ENCODE measurements around the gene UGT1A9.
"Not testable (repeated sequence)": the region's sequence is repeated elsewhere in the genome, so short reads cannot be mapped to it uniquely, and the experiment has no call there.

The UGT1A9 gene

GRCh38 chr2:233706720-233707119 is 35.0 kb downstream of the UGT1A9 start:
- DNase-seq (ENCODE audit: low read depth): peak; percentile 3
- H3K4me3 ChIP-seq (ENCODE audit: low read depth, low read length): no peak overlapping the region

GRCh38 chr2:233707940-233708644 is 36.4 kb downstream of the UGT1A9 start:
- H3K4me3 ChIP-seq (ENCODE audit: low read depth, low read length): no peak overlapping the region
- DNase-seq (ENCODE audit: low read depth): peak; percentile 1

- no peak for DNase-seq (ENCODE audit: low read depth)
- no peak overlapping the region for H3K4me3 ChIP-seq (ENCODE audit: low read depth, low read length)
Measured at GRCh38 chr2:233708942-233709341, 37.2 kb downstream of the UGT1A9 start.

- DNase-seq (ENCODE audit: low read depth): peak; percentile 21
- H3K4me3 ChIP-seq (ENCODE audit: low read depth, low read length): no peak overlapping the region
Measured at GRCh38 chr2:233711312-233712008, 39.8 kb downstream of the UGT1A9 start.

- no peak for DNase-seq (ENCODE audit: low read depth)
- no peak within 1 kb of the TSS for H3K4me3 ChIP-seq (ENCODE audit: low read depth, low read length)
Measured at GRCh38 chr2:233712611-233713261, 41.0 kb downstream of the UGT1A9 start, which contains the start of gene UGT1A5. TSS of gene UGT1A5 (plus strand) at chr2:233712907. CDS start at chr2:233712992, 85 bp downstream.

- no peak for DNase-seq (ENCODE audit: low read depth)
Measured at GRCh38 chr2:233713262-233713615, 41.5 kb downstream of the UGT1A9 start.

GRCh38 chr2:233714121-233714520 is 42.4 kb downstream of the UGT1A9 start:
- no peak overlapping the region for H3K4me3 ChIP-seq (ENCODE audit: low read depth, low read length)
- no peak for DNase-seq (ENCODE audit: low read depth)

More at GRCh38 chr2:233713262-233713615, 41.5 kb downstream of the UGT1A9 start:
- H3K4me3 ChIP-seq (ENCODE audit: low read depth, low read length): no peak overlapping the region

GRCh38 chr2:233718552-233718951 is 46.9 kb downstream of the UGT1A9 start, which contains the start of gene UGT1A4:
TSS of gene UGT1A4 (plus strand) at chr2:233718736. CDS start at chr2:233718821, 85 bp downstream.
- H3K4me3 ChIP-seq (ENCODE audit: low read depth, low read length): no peak within 1 kb of the TSS
- DNase-seq (ENCODE audit: low read depth): no peak

- no peak for DNase-seq (ENCODE audit: low read depth)
- no peak within 1 kb of the TSS for H3K4me3 ChIP-seq (ENCODE audit: low read depth, low read length)
Measured at GRCh38 chr2:233728723-233729301, 57.1 kb downstream of the UGT1A9 start, which contains the start of gene UGT1A3. TSS of gene UGT1A3 (plus strand) at chr2:233729042. CDS start at chr2:233729127, 85 bp downstream.

GRCh38 chr2:233736868-233737653 is 65.4 kb downstream of the UGT1A9 start:
- not testable (repeated sequence) for DNase-seq (ENCODE audit: low read depth); H3K4me3 ChIP-seq (ENCODE audit: low read depth, low read length)

GRCh38 chr2:233740870-233741269 is 69.2 kb downstream of the UGT1A9 start:
- H3K4me3 ChIP-seq (ENCODE audit: low read depth, low read length): no peak overlapping the region
- DNase-seq (ENCODE audit: low read depth): no peak

GRCh38 chr2:233743464-233744259 is 72.0 kb downstream of the UGT1A9 start:
- no peak overlapping the region for H3K4me3 ChIP-seq (ENCODE audit: low read depth, low read length)
- DNase-seq (ENCODE audit: low read depth): no peak

GRCh38 chr2:233745073-233745755 is 73.5 kb downstream of the UGT1A9 start:
- no peak overlapping the region for H3K4me3 ChIP-seq (ENCODE audit: low read depth, low read length)
- DNase-seq (ENCODE audit: low read depth): no peak

- DNase-seq (ENCODE audit: low read depth); H3K4me3 ChIP-seq (ENCODE audit: low read depth, low read length): not testable (repeated sequence)
Measured at GRCh38 chr2:233745838-233746237, 74.1 kb downstream of the UGT1A9 start.

- H3K4me3 ChIP-seq (ENCODE audit: low read depth, low read length): no peak overlapping the region
- DNase-seq (ENCODE audit: low read depth): no peak
Measured at GRCh38 chr2:233746475-233747282, 75.0 kb downstream of the UGT1A9 start.

- no peak overlapping the region for H3K4me3 ChIP-seq (ENCODE audit: low read depth, low read length)
- no peak for DNase-seq (ENCODE audit: low read depth)
Measured at GRCh38 chr2:233747283-233747544, 75.5 kb downstream of the UGT1A9 start.

GRCh38 chr2:233750689-233751088 is 79.0 kb downstream of the UGT1A9 start:
- DNase-seq (ENCODE audit: low read depth): not testable (repeated sequence)

More at GRCh38 chr2:233750689-233751088, 79.0 kb downstream of the UGT1A9 start:
- H3K4me3 ChIP-seq (ENCODE audit: low read depth, low read length): not testable (repeated sequence)

Data from skeletal muscle cell (primary cell).